AG04449 (cell line): ENCODE results near the gene CASP8.

Source experiments
- CTCF ChIA-PET: fragments of 350-600 bp; formaldehyde crosslinking; extraction: SDS; loops from one replicate; lab custom pipeline; 2021; ENCODE audit warnings: antibody characterized with exemption; lab: Yijun Ruan, JAX
- POLR2A ChIA-PET: fragments of 400-600, 350-600 bp; formaldehyde crosslinking; extraction: SDS; loops from one replicate; lab custom pipeline; 2020; ENCODE audit warnings: antibody characterized with exemption, inconsistent platforms; lab: Yijun Ruan, JAX
- DNase-seq: peaks from one replicate; pipeline ENCODE4 v3.0.0-alpha.2; 2010; ENCODE audit warnings: low read depth, low spot score
- H3K4me3 ChIP-seq: 2 replicates; pipeline ENCODE4 v1.5.1; 2011; ENCODE audit warnings: low read depth, mild to moderate bottlenecking, control low read depth, low read length
- TF ChIP-seq, protein P1 (sequence below): IDR thresholded peaks from one replicate; pipeline ENCODE4 v1.5.1; 2011; ENCODE audit warnings: mild to moderate bottlenecking, moderate library complexity, low read length, control low read depth, inconsistent platforms; ENCODE audit not compliant: insufficient read depth; ENCODE audit errors: missing control alignments

CASP8 gene

DNA sequence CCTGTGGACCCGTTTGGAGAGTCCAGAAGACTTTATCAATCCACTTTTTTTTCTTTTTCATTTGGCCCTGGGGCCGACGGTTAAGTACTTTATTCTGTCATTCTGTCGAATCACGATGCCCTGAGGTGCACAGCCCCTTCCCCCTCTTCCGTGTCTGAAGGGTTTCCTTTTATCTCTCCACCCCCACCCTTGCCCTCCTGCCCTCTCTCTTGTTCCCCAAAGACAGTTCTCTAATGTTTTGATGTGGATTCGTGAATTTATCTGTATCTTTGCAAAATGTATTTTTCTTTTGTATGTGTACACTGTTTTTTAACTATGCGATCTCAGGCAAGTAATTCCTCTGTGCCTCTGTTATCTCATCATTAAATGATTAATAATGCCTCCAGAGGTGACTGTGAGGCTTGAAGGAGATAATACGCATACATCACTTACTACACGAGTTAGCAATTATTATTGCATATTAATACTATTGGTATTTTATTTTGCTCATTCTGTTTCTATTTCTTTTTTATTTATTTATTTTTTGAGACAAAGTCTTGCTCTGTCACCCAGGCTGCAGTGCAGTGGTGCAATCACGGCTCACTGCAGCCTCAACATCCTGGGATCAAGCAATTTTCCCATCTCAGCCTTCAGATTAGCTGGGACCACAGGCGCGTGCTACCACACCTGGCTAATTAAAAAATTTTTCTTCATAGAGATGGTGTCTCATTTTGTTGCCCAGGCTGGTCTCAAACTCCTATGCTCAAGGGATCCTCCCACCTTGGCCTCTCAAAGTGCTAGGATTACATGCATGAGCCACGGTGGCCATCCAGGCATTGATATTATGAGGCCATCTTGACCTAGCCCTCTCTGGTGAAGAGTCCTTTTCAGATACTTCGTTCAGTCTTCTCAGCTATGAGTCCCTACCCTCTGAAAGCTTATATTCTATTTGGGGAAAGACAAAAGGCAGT is 1.4 kb upstream of the CASP8 start:
- ChIA-PET CTCF (interaction anchor here (0.6 to 2.0 kb wide), 2 partner anchors 24 to 27 kb away, joined by 3 to 7 read pairs; no protein-coding TSS in a partner anchor), POLR2A (no interaction called here)
- TF ChIP-seq, protein P1, sequence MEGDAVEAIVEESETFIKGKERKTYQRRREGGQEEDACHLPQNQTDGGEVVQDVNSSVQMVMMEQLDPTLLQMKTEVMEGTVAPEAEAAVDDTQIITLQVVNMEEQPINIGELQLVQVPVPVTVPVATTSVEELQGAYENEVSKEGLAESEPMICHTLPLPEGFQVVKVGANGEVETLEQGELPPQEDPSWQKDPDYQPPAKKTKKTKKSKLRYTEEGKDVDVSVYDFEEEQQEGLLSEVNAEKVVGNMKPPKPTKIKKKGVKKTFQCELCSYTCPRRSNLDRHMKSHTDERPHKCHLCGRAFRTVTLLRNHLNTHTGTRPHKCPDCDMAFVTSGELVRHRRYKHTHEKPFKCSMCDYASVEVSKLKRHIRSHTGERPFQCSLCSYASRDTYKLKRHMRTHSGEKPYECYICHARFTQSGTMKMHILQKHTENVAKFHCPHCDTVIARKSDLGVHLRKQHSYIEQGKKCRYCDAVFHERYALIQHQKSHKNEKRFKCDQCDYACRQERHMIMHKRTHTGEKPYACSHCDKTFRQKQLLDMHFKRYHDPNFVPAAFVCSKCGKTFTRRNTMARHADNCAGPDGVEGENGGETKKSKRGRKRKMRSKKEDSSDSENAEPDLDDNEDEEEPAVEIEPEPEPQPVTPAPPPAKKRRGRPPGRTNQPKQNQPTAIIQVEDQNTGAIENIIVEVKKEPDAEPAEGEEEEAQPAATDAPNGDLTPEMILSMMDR = no peak
- no peak for DNase-seq
- H3K4me3 ChIP-seq = peak overlapping the region; percentile 73

DNA sequence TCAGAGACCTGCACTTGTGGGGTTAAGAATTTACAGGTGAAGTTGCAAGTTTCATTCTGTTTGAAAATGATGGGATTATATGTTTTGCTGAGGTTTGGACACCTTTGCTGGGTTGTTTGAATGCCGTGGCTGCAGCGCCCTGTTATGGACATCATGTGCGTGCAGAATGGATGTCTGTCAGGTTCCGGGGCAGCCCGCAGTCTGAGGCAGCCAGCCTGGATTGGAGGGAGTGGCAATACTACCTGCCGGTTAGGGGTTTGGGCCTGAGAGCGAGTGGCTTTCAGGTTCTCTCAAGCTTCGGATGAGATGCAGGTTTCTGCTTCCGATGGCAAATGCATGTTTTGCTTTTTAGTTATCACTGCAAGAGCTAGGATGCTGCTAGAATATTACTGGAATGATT is 1.1 kb downstream of the CASP8 start:
- ChIA-PET CTCF (no interaction called here), POLR2A (no interaction called here)
- TF ChIP-seq, protein P1 = no peak
- H3K4me3 ChIP-seq = no peak overlapping the region
- DNase-seq = no peak

- DNase-seq = no peak
- CTCF ChIA-PET = no interaction called here
- no peak overlapping the region for H3K4me3 ChIP-seq
- POLR2A ChIA-PET = no interaction called here
- TF ChIP-seq, protein P1 = no peak
These were observed 1.6 kb downstream of the CASP8 start for GRCh38 chr2:201261906-201262305.

DNA sequence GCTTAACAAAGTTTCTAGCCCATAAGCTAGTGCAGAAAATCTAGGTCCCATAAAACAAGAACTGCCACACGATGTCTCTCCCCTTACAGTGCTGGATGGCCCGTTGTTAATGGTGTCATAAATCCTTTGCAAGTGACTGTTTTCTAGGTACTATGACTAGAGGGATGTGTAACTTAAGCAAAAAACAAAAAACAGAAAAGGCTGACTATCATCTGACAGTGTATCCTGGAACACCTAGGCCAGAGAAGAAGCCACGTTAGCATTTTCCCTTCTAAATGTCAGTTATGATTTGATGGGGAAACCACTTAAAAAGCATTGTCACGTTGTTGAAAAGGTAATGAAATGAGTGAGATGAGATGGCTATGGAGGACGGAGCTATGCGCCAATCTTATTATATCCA is 2.4 kb downstream of the CASP8 start:
- TF ChIP-seq, protein P1 = no peak
- CTCF ChIA-PET = no interaction called here

DNA sequence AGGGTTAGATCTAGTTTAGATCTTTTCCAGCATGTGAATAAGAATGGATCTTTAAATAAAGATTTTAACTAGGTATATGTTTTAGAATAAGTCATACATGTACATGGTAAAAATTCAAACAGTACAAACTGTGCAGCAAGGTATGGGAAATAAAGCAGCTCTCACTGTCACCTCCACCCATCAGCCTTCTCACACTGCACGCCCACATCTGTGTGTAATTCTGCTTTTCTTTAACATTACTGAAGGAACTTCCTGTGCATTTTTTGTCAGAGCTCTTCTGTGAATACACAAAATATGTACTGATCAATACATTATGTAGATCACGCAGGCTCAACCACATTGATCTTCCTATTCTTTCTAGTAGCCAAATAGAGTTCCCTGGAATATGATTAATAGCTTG is 3.4 kb downstream of the CASP8 start:
- H3K4me3 ChIP-seq = no peak overlapping the region
- ChIA-PET POLR2A (no interaction called here), CTCF (interaction anchor here (1.5 kb wide), 1 partner anchor 31 kb away, joined by 6 read pairs; no protein-coding TSS in a partner anchor)
- TF ChIP-seq, protein P1 = no peak
- no peak for DNase-seq

More for the DNA sequence above, 2.4 kb downstream of the CASP8 start:
- no peak overlapping the region for H3K4me3 ChIP-seq
- DNase-seq = no peak
- POLR2A ChIA-PET = no interaction called here

DNA sequence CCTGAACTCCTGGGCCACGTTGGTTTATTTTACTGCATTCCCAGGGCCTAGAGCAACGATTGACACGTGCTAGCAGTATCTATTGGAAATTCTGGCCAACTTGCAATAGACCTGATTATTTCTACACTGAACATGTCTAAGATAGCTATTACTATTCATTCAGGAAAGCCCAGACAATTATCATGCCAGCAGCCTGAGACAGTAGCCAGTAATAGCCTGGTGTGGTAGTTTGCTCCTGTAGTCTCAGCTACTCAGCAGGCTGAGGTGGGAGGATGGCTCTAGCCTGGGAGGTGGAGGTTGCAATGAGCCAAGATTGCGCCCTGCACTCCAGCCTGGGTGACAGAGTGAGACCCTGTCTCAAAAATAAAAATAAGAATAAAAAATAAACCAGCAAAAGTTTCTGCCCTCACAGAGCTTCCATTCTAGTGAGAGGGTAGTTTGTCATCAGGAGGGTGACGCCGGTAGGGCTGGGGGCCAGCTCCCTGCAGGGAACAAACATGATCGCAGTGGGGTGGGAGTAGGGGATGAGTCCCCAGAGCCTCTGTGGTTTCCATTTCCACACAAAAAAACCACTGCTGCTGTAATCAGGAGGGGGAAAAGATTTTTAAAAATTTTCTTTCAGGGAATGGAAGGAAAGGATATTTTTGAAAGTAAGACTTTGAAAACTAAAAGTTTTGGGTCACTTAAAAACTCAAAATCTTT is 4.3 kb downstream of the CASP8 start:
- TF ChIP-seq, protein P1 = no peak
- no peak for DNase-seq
- no peak overlapping the region for H3K4me3 ChIP-seq
- ChIA-PET CTCF (interaction anchor here (1.3 to 1.5 kb wide), 2 partner anchors 28 to 32 kb away, joined by 4 to 6 read pairs; no protein-coding TSS in a partner anchor), POLR2A (no interaction called here)
